RWPE1 (cell line): ENCODE results near the gene CREBZF.
"Not testable (repeated sequence)": the region's sequence is repeated elsewhere in the genome, so short reads cannot be mapped to it uniquely, and the experiment has no call there.

Experiments used
- CTCF ChIA-PET: fragments of 350-600 bp; sonication (Branson Sonifier 250); formaldehyde crosslinking; extraction: SDS; loops from one replicate; lab custom pipeline; 2021; lab: Yijun Ruan, JAX
- POLR2A ChIA-PET: fragments of 400-600 bp; formaldehyde crosslinking; extraction: SDS; loops from one replicate; lab custom pipeline; 2020; ENCODE audit warnings: antibody characterized with exemption; ENCODE audit not compliant: low non-redundant PET; lab: Yijun Ruan, JAX
- DNase-seq: peaks from one replicate; pipeline ENCODE4 v3.0.0; 2012; ENCODE audit warnings: low spot score
- H3K27ac ChIP-seq: fragments of 450-650 bp; 2 replicates; pipeline ENCODE4 v1.5.1; 2017
- TF ChIP-seq, protein P1 (sequence below): fragments of 450-650 bp; conservative IDR thresholded peaks from 2 replicates; pipeline ENCODE4 v1.5.1; 2017; ENCODE audit warnings: low read depth, mild to moderate bottlenecking

CREBZF gene

DNA sequence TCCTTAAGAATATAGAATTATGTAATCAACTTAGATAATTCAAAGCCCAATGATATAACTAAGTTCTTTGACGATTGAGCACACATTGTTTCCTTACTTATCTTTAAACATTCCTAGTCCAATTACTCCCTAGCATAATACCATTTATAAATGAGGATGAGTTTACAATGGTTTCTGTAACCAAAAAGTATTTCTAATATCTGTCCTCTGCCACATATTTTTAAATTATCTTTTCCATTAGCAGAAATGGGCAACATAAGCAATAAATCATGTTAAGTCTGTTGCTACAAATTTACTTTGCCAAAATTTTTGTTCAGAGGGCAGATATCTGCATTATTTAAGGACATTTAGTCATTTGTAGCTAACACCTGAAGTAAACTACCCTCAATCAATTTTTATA, 6.7 kb downstream of the CREBZF start:
- DNase-seq = no peak
- POLR2A ChIA-PET = no interaction called here
- no peak overlapping the region for H3K27ac ChIP-seq
- CTCF ChIA-PET = no interaction called here
- TF ChIP-seq, protein P1, sequence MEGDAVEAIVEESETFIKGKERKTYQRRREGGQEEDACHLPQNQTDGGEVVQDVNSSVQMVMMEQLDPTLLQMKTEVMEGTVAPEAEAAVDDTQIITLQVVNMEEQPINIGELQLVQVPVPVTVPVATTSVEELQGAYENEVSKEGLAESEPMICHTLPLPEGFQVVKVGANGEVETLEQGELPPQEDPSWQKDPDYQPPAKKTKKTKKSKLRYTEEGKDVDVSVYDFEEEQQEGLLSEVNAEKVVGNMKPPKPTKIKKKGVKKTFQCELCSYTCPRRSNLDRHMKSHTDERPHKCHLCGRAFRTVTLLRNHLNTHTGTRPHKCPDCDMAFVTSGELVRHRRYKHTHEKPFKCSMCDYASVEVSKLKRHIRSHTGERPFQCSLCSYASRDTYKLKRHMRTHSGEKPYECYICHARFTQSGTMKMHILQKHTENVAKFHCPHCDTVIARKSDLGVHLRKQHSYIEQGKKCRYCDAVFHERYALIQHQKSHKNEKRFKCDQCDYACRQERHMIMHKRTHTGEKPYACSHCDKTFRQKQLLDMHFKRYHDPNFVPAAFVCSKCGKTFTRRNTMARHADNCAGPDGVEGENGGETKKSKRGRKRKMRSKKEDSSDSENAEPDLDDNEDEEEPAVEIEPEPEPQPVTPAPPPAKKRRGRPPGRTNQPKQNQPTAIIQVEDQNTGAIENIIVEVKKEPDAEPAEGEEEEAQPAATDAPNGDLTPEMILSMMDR = no peak

DNA sequence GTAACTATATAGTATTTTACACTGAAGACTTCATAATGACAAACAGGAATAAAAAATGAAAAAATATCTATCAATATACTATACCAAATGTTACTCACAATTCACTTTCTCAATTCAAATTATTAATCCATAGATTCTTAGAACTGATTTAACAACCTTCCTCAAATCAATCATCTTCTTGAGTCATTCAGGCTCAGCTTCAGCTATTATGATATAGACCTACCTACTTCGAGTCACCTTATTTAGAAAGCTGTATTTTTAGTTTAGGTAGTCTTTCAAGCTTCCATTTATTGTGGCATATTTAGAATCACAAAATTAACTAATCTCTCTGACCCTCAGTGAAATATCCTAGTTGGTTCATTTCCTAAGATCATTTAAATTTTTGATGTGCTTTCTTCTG, 8.2 kb downstream of the CREBZF start:
- POLR2A ChIA-PET = no interaction called here
- TF ChIP-seq, protein P1 = no peak

DNA sequence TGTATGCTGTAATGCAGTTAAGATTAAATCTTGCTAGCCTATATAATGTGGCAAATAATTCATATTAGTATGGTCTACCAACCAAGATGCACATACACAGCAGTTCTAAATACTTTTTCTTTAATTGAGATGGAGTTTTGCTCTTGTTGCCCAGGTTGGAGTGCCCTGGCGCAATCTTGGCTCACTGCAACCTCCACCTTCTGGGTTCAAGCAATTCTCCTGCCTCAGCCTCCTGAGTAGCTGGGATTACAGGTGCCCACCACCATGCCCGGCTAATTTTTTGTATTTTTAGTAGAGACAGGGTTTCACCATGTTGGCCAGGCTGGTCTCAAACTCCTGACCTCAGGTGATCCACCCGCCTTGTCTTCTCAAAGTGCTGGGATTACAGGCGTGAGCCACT, 10.6 kb downstream of the CREBZF start:
- POLR2A ChIA-PET, H3K27ac ChIP-seq, DNase-seq, CTCF ChIA-PET: not testable (repeated sequence)

More for the DNA sequence above, 8.2 kb downstream of the CREBZF start:
- H3K27ac ChIP-seq = no peak overlapping the region
- no peak for DNase-seq
- CTCF ChIA-PET = interaction anchor here (0.7 kb wide), 1 partner anchor 15 kb away, joined by 7 read pairs; no protein-coding TSS in a partner anchor

DNA sequence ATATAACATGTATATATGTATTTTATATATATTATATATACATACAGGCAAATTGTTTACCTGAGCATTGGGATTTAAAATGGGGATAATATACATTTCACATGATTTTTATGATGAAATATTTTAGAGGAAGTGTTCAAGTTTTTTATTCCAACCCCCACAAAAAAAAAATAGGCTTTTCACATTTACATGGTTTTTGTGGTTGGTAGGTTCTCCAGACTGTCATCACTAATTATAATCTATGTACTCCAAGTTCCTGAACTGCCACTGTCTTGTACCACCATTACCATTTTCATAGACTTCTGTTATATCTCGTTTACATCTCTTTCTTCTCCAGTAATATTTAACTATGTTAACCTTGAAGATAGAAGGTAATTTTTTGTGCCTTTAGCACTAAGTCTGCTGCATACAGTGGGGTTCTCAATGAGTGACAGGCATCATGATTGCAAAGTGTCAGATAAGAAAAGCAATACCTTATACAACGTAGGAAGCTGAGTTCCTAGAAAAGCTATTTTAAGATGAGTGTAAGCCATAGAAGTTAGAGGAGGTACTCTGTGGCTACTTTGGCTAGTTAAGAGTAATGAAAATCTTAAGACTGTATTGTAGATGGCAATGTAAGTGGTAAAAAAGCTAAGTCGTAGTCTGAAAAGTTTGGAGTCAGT, 12.0 kb downstream of the CREBZF start:
- H3K27ac ChIP-seq = no peak overlapping the region
- TF ChIP-seq, protein P1 = no peak
- CTCF ChIA-PET = interaction anchor here (0.6 kb wide), 1 partner anchor 161 kb away, joined by 3 read pairs; no protein-coding TSS in a partner anchor
- no peak for DNase-seq
- POLR2A ChIA-PET = no interaction called here

DNA sequence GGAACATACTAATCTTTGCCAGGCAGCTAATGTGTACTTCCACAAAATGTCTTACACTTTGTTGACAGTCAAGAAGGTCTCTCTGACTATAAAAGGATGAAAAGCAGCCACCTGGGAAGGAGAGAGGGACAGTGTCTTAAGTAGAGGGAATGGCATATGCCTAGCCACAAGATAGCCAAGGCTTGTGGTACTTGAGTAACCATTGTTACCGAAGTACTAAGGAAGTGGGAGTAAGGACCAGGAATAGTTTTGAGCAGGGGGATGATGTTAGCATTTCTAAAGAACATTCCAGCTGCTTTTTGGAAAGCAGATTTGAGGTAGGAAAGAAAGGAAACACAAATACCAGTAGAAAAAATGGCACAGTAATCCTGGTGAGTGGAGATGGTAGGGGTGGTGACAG, 13.8 kb downstream of the CREBZF start:
- ChIA-PET CTCF (no interaction called here), POLR2A (no interaction called here)
- TF ChIP-seq, protein P1 = no peak
- H3K27ac ChIP-seq = no peak overlapping the region
- DNase-seq = no peak

DNA sequence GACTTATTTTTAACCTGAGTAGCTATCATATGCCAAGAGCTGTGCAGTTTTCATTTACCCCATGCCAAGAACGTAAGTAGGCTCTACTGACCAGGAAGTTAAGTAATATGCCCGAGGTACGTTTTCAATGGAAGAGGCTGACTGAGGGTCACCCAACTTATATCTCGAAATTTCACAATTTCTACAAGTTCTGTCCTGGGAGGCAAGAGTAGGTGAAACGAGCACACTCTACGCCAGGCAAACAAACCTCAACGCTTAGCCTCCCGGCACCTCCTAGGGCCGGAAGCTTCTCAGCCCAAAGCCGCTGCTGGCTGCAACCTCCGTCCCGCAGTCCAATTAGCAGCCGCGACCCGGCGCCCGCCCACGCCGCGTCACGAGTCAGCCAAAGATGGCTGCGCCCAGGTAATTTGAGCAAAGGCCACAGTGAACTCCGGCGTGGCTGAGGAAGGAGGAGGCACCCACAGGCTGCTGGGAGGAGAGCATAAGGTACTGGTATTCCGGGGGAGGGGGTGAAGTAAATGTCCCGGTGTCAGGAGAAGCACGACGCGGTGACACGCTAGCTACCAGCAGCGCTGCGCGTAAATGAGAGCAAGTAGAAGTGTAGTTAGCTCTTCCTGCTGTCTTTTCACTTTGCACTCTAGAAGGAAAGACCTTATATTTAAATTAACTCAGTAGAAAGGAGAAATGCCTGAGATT, 17.2 kb downstream of the CREBZF start, which contains the start of gene TMEM126A:
Gene TMEM126A (plus strand): TSS at position 364 of the 696 bp plus-strand sequence. CDS start 2,289 bp downstream, outside the sequence.
- H3K27ac ChIP-seq = peak within 1 kb of the TSS; percentile 79
- ChIA-PET CTCF (interaction anchor here (0.6 to 0.9 kb wide), 3 partner anchors 9 to 574 kb away, joined by 3 to 4 read pairs (median 3); no protein-coding TSS in a partner anchor), POLR2A (interaction anchor here (0.6 to 1.2 kb wide), 3 partner anchors 10 to 687 kb away, joined by 3 to 6 read pairs (median 4); no protein-coding TSS in a partner anchor)
- TF ChIP-seq, protein P1 = no peak
- DNase-seq = peak; percentile 82

DNA sequence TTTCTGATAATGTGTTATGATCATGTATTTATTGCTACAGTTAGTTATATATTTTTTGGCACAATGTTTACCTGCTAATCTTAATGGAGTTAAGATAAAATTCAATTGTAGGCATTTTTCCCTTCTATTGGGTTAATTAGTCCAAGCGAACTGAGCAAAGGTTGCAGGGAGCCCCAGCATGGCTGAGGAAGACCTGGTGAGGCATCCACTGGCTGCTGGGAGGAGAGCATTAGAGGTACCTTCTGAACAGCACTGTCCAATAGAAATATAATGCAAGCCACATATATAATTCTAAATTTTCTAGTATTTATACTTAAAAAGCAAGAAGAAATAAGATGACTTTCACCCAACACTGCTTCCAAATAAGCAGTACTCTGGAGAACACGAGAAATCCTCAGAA, 17.9 kb downstream of the CREBZF start:
- TF ChIP-seq, protein P1 = no peak
- DNase-seq = no peak
- no peak overlapping the region for H3K27ac ChIP-seq
- POLR2A ChIA-PET = interaction anchor here (0.9 to 1.2 kb wide), 2 partner anchors 9 to 17 kb away, joined by 3 to 4 read pairs; no protein-coding TSS in a partner anchor
- CTCF ChIA-PET = interaction anchor here (0.6 to 0.9 kb wide), 2 partner anchors 8 to 575 kb away, joined by 3 read pairs; no protein-coding TSS in a partner anchor
